T-helper 1 cell treated with Interleukin-12 subunit alpha and Interleukin-12 subunit beta and Interleukin-4 antibody, amounts not matched to agents 30 ng/mL and 1 ng/mL, for 36 hours (primary cell): ENCODE data around the gene RAB1A. TPM values are rescaled to one million over a fixed set of nuclear protein-coding genes. Genes with fewer than 3 reads are reported as not detected.

ENCODE experiments used
- intact Hi-C: fragments of 100-400 bp; cut with micrococcal nuclease; formaldehyde crosslinking; loops from one replicate; pipeline ENCODE4 v1.15.1; 2024
- total RNA-seq: library from RNA; stranded (reverse); gene quantifications from 2 replicates; pipeline ENCODE4 v1.2.3, GENCODE V29; 2022

The RAB1A gene
- total RNA-seq, 1 donor from 2014 or later: 69.0 TPM

GRCh38 chr2:65040400-65041261 is 89.3 kb downstream of the RAB1A start:
- intact Hi-C loops: loop anchor here (1.0 to 5.0 kb wide), 7 partner anchors 17 to 518 kb away; partner anchors contain the start of genes AFTPH and SERTAD2

- intact Hi-C loops: loop anchor here (1.0 to 5.0 kb wide), 7 partner anchors 18 to 517 kb away; partner anchors contain the start of genes AFTPH and SERTAD2
Measured at GRCh38 chr2:65039640-65040039, 90.3 kb downstream of the RAB1A start.

- intact Hi-C loops: no loop called here
Measured at GRCh38 chr2:65037178-65037577, 92.7 kb downstream of the RAB1A start.

Other genes starting within 250 kb of the RAB1A start
- gene SLC1A4, start 140.7 kb downstream of the RAB1A start, total RNA-seq: 35.7 and 38.1 TPM in 2 replicates
- gene CEP68, start 73.7 kb downstream of the RAB1A start, total RNA-seq: 7.2 and 7.9 TPM in 2 replicates
- gene ACTR2, start 97.7 kb upstream of the RAB1A start, total RNA-seq: 430 and 436 TPM in 2 replicates